Astrocyte of the spinal cord (primary cell): ENCODE results near the gene FAM209A.
A peak's percentile ranks its signal among the peaks of the same experiment; 100 is the strongest.
"Not testable (repeated sequence)": the region's sequence is repeated elsewhere in the genome, so short reads cannot be mapped to it uniquely, and the experiment has no call there.

Experiments
- DNase-seq: peaks from one replicate; pipeline ENCODE4 v3.0.0; 2011; ENCODE audit warnings: low read depth, low spot score
- H3K4me3 ChIP-seq: 2 replicates; pipeline ENCODE4 v1.5.1; 2011; ENCODE audit warnings: low read depth, mild to moderate bottlenecking, low read length, moderate library complexity
- CTCF ChIP-seq: IDR thresholded peaks from 2 replicates; pipeline ENCODE4 v1.5.1; 2012; ENCODE audit warnings: low read depth, mild to moderate bottlenecking, low read length, inconsistent platforms
- in situ Hi-C: cut with HindIII; loops from 2 replicates; pipeline ENCODE4 v1.10.0; 2017; ENCODE audit warnings: low sequenced_read_pairs

FAM209A gene

GRCh38 chr20:56524444-56524843 lies at the start of gene FAM209A:
Gene FAM209A (plus strand): TSS chr20:56524744. CDS start chr20:56524809, 65 bp downstream.
- in situ Hi-C loops, DNase-seq, H3K4me3 ChIP-seq: not testable (repeated sequence)

- DNase-seq: no peak
- no peak overlapping the region for H3K4me3 ChIP-seq
- TF ChIP-seq CTCF: no peak
- in situ Hi-C loops: no loop called here
Observed at GRCh38 chr20:56483970-56484369, 40.6 kb upstream of the FAM209A start.

GRCh38 chr20:56487216-56487615 lies 37.3 kb upstream of the FAM209A start:
- in situ Hi-C loops: no loop called here
- H3K4me3 ChIP-seq: no peak overlapping the region
- DNase-seq: no peak
- TF ChIP-seq CTCF: no peak

GRCh38 chr20:56488566-56488965 lies 36.0 kb upstream of the FAM209A start:
- DNase-seq: no peak
- no peak overlapping the region for H3K4me3 ChIP-seq
- in situ Hi-C loops: no loop called here
- no peak for TF ChIP-seq CTCF

GRCh38 chr20:56501116-56501515 lies 23.4 kb upstream of the FAM209A start:
- no peak for TF ChIP-seq CTCF
- DNase-seq: no peak
- no peak overlapping the region for H3K4me3 ChIP-seq
- in situ Hi-C loops: no loop called here

- DNase-seq: no peak
- H3K4me3 ChIP-seq: no peak overlapping the region
- TF ChIP-seq CTCF: no peak
- in situ Hi-C loops: no loop called here
Observed at GRCh38 chr20:56503916-56504315, 20.6 kb upstream of the FAM209A start.

GRCh38 chr20:56504373-56505005 lies 20.1 kb upstream of the FAM209A start:
- DNase-seq: no peak
- in situ Hi-C loops: no loop called here
- no peak overlapping the region for H3K4me3 ChIP-seq
- peak; percentile 74 for TF ChIP-seq CTCF
